Endothelial cell of umbilical vein (primary cell): ENCODE measurements around the gene STIM1. TPM values are rescaled to one million over a fixed set of nuclear protein-coding genes. Genes with fewer than 3 reads are reported as not detected.

Experiments used
- BruUV-seq: library from RNA; stranded (reverse); fragments of 400-500 nt; replicated peaks from 2 replicates; lab custom pipeline; 2021; lab: Mats Ljungman, UMichigan
- CTCF ChIA-PET: fragments of 300-600, 350-600 bp; sonication (Branson Sonifier 250); formaldehyde crosslinking; loops from one replicate; lab custom pipeline; 2021; ENCODE audit warnings: antibody characterized with exemption, inconsistent platforms; lab: Charles Lee
- POLR2A ChIA-PET: fragments of 300-600, 350-600 bp; sonication (Branson Sonifier 250); formaldehyde crosslinking; loops from one replicate; lab custom pipeline; 2021; ENCODE audit warnings: antibody characterized with exemption, inconsistent platforms; lab: Charles Lee
- DNase-seq: peaks from one replicate; pipeline ENCODE4 v3.0.0-alpha.2; 2011; ENCODE audit warnings: low read depth, low spot score
- FAIRE-seq: peaks from 2 replicates; lab custom pipeline; 2011; peaks lifted over from hg19 to GRCh38; lab: Jason Lieb, UNC
- H2AFZ ChIP-seq: 2 replicates; pipeline ENCODE4 v1.6.0; 2012; ENCODE audit warnings: low read depth, low read length, control low read depth, inconsistent platforms
- H3K27ac ChIP-seq: 2 replicates; pipeline ENCODE4 v1.5.1; 2011; ENCODE audit warnings: low read depth, mild to moderate bottlenecking, control low read depth, low read length, moderate library complexity; ENCODE audit not compliant: insufficient read depth
- H3K27me3 ChIP-seq, 2 experiments: 2 replicates each; pipeline versions ENCODE4 v1.6.0 to v1.6.1; 2011; ENCODE audit warnings: low read length in 2 of 2, mixed read lengths in 1 of 2; ENCODE audit not compliant: control insufficient read depth in 2 of 2, insufficient read depth in 2 of 2
- H3K36me3 ChIP-seq, 2 experiments: 2 replicates in 1 of 2; 3 replicates in 1 of 2; pipeline ENCODE4 v1.5.1; 2011; ENCODE audit warnings: low read length in 2 of 2, mild to moderate bottlenecking in 1 of 2, moderate library complexity in 1 of 2; ENCODE audit not compliant: control insufficient read depth in 2 of 2, insufficient read depth in 2 of 2; ENCODE audit errors: extremely low read depth in 1 of 2
- H3K4me1 ChIP-seq: 3 replicates; pipeline ENCODE4 v1.5.1; 2011; ENCODE audit warnings: mild to moderate bottlenecking, low read length; ENCODE audit not compliant: control insufficient read depth, insufficient read depth; ENCODE audit errors: extremely low read depth
- H3K4me2 ChIP-seq: 2 replicates; pipeline ENCODE4 v1.6.1; 2011; ENCODE audit warnings: low read length, control low read depth, mixed read lengths; ENCODE audit not compliant: insufficient read depth
- H3K4me3 ChIP-seq, 3 experiments: fragments of 200-600 bp in 1 of 3; sonication (generic), shearing (Covaris generic) in 1 of 3; replicated peaks in 1 of 3; 2 replicates each; pipeline ENCODE4 v1.5.1; 2011 to 2016; ENCODE audit warnings: control low read depth in 3 of 3, low read length in 3 of 3, mild to moderate bottlenecking in 2 of 3, inconsistent platforms in 1 of 3, low read depth in 1 of 3, moderate library complexity in 1 of 3; ENCODE audit not compliant: insufficient read depth in 1 of 3
- H3K79me2 ChIP-seq: 2 replicates; pipeline ENCODE4 v1.6.0; 2012; ENCODE audit warnings: low read length, inconsistent platforms; ENCODE audit not compliant: control insufficient read depth, insufficient read depth
- H3K9ac ChIP-seq: replicated peaks from 2 replicates; pipeline ENCODE3; 2011; ENCODE audit warnings: low read length, control low read depth; ENCODE audit not compliant: insufficient read depth; ENCODE audit errors: extremely low read depth
- H3K9me1 ChIP-seq: replicated peaks from 3 replicates; pipeline ENCODE4 v1.6.0; 2011; ENCODE audit warnings: mild to moderate bottlenecking, low read length; ENCODE audit not compliant: control insufficient read depth, insufficient read depth; ENCODE audit errors: extremely low read depth
- H3K9me3 ChIP-seq: replicated peaks from 2 replicates; pipeline ENCODE4 v1.5.1; 2012; ENCODE audit warnings: low read length, inconsistent platforms; ENCODE audit not compliant: control insufficient read depth, insufficient read depth
- H4K20me1 ChIP-seq: replicated peaks from 2 replicates; pipeline ENCODE3; 2011; ENCODE audit warnings: mild to moderate bottlenecking, low read length; ENCODE audit not compliant: control insufficient read depth, insufficient read depth; ENCODE audit errors: extremely low read depth
- EZH2 ChIP-seq: IDR thresholded peaks from 2 replicates; pipeline ENCODE4 v1.6.1; 2012; ENCODE audit warnings: borderline replicate concordance, low read depth, mild to moderate bottlenecking, moderate library complexity, low read length, inconsistent platforms; ENCODE audit not compliant: severe bottlenecking
- FOS ChIP-seq: IDR thresholded peaks from 2 replicates; pipeline ENCODE4 v1.6.1; 2011; ENCODE audit warnings: mild to moderate bottlenecking, low read length, moderate library complexity, borderline replicate concordance; ENCODE audit not compliant: insufficient read depth
- GATA2 ChIP-seq: IDR thresholded peaks from 2 replicates; pipeline ENCODE4 v1.7.0; 2011; ENCODE audit warnings: low read depth, mild to moderate bottlenecking, moderate library complexity, mixed read lengths, low read length; ENCODE audit not compliant: insufficient read length, insufficient read depth
- JUN ChIP-seq: IDR thresholded peaks from 2 replicates; pipeline ENCODE4 v1.6.1; 2011; ENCODE audit warnings: borderline replicate concordance, low read depth; ENCODE audit not compliant: insufficient read length, insufficient read depth
- MYC ChIP-seq: IDR thresholded peaks from one replicate; pipeline ENCODE4 v1.6.1; 2011; ENCODE audit warnings: mild to moderate bottlenecking, low read depth, low read length
- POLR2A ChIP-seq: IDR thresholded peaks from 2 replicates; pipeline ENCODE4 v1.6.1; 2012; ENCODE audit warnings: low read depth, mild to moderate bottlenecking, control low read depth, low read length
- POLR2AphosphoS5 ChIP-seq: IDR thresholded peaks from 2 replicates; pipeline ENCODE4 v1.6.1; 2012; ENCODE audit warnings: low read depth, mild to moderate bottlenecking, control low read depth, low read length, moderate library complexity; ENCODE audit not compliant: insufficient read depth
- dilution Hi-C: fragments of 300-500 bp; cut with MboI; formaldehyde crosslinking; loops from one replicate; pipeline ENCODE4 v1.15.0; 2019; ENCODE audit warnings: low sequenced_read_pairs; ENCODE audit not compliant: extremely low pct_ligation_motif_present
- intact Hi-C: fragments of 100-400 bp; cut with micrococcal nuclease; formaldehyde crosslinking; loops from one replicate; pipeline ENCODE4 v1.10.0; 2022
- polyA plus RNA-seq, 4 experiments: library from polyadenylated mRNA; depleted of rRNA in 3 of 4; stranded (reverse) in 3 of 4; unstranded in 1 of 4; fragments of >200 nt; gene quantifications; 2 replicates each; pipeline versions ENCODE4 v1.2.1 to v1.2.3, GENCODE V29; 2011 to 2012; ENCODE audit warnings: missing spikeins in 1 of 4
- total RNA-seq: library from RNA; stranded (reverse); gene quantifications from 2 replicates; pipeline ENCODE4 v1.2.3, GENCODE V29; 2021
- TF ChIP-seq, protein P1 (sequence below), 2 donors: IDR thresholded peaks; 1 replicate in 1 of 2; 2 replicates in 1 of 2; pipeline ENCODE4 v1.5.1; 2011; ENCODE audit warnings: low read length in 2 of 2, mild to moderate bottlenecking in 2 of 2, moderate library complexity in 2 of 2, control low read depth in 1 of 2, inconsistent platforms in 1 of 2, low read depth in 1 of 2; ENCODE audit not compliant: insufficient read depth in 1 of 2; ENCODE audit errors: extremely low read depth in 1 of 2
- TF ChIP-seq, protein P2 (sequence below): IDR thresholded peaks from 2 replicates; pipeline ENCODE4 v1.6.1; 2011; ENCODE audit not compliant: insufficient read depth, insufficient read length

Gene STIM1
- total and polyA plus RNA-seq, 2 donors (not counting 3 experiments of a cell fraction or from before 2014, with no cell fraction given), result 32.7 to 33.4 TPM

DNA sequence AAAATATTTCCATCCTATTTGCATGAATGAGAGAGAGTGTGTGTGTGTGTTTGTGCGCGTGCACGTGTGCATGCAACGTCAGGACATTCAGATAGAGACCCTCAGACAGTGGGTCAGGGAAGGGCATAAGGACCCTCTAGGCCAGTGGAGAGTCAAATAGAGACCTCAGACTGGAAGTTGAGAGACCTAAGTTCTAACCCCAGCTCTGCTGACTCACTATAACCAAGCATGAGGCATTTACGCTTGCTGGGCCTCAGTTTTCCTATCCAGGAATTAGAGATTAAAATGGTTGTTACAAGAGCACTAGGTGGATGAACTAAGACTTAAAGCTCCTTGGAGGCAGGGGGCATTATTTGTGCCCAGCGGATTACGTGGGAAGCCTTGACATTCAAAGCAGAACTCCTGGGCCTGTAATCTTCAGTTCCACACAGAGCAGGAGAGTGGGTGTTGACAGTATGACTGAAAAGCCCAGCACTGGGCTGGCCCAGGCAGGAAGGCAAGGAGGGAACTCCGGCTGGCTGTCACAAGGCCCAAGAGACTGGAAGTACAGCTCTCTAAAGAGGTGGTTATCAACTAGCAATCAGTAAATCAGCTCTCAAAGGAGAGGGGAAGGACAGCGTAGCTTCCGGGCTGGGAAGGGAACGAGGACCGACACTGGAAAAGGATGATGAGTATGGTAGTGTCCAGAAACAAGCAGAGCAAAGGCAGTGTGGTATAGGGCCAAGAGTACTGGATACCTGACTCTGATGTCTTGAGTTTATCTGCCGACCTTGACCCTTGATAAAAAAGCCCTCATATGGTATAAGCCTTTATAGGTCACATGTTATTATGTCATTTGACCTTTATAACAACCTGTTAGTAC is 23.9 kb upstream of the STIM1 start:
- dilution Hi-C loops, result no loop called here
- POLR2A ChIA-PET, result no interaction called here
- CTCF ChIA-PET, result interaction anchor here (1.0 to 7.3 kb wide), 3 partner anchors 9 to 241 kb away, joined by 3 to 38 read pairs (median 7); partner anchors contain the start of gene RHOG
- DNase-seq (no peak), FAIRE-seq (peak; percentile 12)
- Histone ChIP-seq H3K27ac (no peak overlapping the region), H3K4me3 (no peak overlapping the region), H3K9ac (no peak overlapping the region), H2AFZ (no peak overlapping the region), H4K20me1 (no peaks in the 10 kb centered on the region), H3K36me3 (peaks cover 2 to 18% of the 10 kb centered on the region in 2 experiments), H3K4me2 (no peak overlapping the region), H3K27me3 (no peaks in the 10 kb centered on the region), H3K9me3 (no peaks in the 10 kb centered on the region), H3K4me1 (peaks cover 12% of the 10 kb centered on the region), H3K79me2 (peaks cover 54% of the 10 kb centered on the region), H3K9me1 (no peaks in the 10 kb centered on the region)
- intact Hi-C loops, result no loop called here
- TF ChIP-seq, protein P1, sequence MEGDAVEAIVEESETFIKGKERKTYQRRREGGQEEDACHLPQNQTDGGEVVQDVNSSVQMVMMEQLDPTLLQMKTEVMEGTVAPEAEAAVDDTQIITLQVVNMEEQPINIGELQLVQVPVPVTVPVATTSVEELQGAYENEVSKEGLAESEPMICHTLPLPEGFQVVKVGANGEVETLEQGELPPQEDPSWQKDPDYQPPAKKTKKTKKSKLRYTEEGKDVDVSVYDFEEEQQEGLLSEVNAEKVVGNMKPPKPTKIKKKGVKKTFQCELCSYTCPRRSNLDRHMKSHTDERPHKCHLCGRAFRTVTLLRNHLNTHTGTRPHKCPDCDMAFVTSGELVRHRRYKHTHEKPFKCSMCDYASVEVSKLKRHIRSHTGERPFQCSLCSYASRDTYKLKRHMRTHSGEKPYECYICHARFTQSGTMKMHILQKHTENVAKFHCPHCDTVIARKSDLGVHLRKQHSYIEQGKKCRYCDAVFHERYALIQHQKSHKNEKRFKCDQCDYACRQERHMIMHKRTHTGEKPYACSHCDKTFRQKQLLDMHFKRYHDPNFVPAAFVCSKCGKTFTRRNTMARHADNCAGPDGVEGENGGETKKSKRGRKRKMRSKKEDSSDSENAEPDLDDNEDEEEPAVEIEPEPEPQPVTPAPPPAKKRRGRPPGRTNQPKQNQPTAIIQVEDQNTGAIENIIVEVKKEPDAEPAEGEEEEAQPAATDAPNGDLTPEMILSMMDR (IDR thresholded peaks at IDR 0.05; ENCODE audit: extremely low read depth in 1 of 2, insufficient read depth in 1 of 2, low read depth in 1 of 2, low read length in 2 of 2), result no peak
- no peak for TF ChIP-seq MYC
- TF ChIP-seq EZH2, result no peak
- TF ChIP-seq GATA2, result no peak
- no peak for TF ChIP-seq FOS
- no peak for TF ChIP-seq POLR2A
- no peak for TF ChIP-seq POLR2AphosphoS5
- TF ChIP-seq, protein P2, sequence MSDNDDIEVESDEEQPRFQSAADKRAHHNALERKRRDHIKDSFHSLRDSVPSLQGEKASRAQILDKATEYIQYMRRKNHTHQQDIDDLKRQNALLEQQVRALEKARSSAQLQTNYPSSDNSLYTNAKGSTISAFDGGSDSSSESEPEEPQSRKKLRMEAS, result no peak
- TF ChIP-seq JUN, result no peak
- BruUV-seq, result no TSS peak
